CD4-positive, alpha-beta T cell treated with Interleukin-6 at 100 ng/mL for 8 hours (primary cell): Measurements from ENCODE around the gene KPNA1.
"Not testable (repeated sequence)": the region's sequence is repeated elsewhere in the genome, so short reads cannot be mapped to it uniquely, and the experiment has no call there.

Experiments used
- DNase-seq: peaks from one replicate; pipeline ENCODE4 v3.0.0-alpha.2; 2020; ENCODE audit warnings: mixed read lengths, low spot score

The KPNA1 gene

DNA sequence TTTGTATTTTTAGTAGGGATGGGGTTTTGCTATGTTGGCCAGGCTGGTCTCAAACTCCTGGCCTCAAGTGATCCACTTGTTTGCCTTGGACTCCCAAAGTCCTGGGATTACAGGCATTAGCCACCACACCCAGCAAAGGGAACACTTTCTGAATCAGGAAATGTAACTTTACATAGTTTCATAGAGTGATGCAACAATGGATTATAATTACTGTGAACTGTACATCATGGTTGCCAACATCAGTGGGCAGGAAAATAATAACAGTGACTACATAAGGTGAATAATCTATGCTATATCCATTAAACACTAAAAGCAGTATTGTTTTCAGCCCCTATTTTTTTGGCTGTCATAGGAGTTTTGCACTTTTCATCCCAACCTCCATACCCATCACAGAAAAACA lies 5.0 kb upstream of the KPNA1 start:
- DNase-seq = no peak

DNA sequence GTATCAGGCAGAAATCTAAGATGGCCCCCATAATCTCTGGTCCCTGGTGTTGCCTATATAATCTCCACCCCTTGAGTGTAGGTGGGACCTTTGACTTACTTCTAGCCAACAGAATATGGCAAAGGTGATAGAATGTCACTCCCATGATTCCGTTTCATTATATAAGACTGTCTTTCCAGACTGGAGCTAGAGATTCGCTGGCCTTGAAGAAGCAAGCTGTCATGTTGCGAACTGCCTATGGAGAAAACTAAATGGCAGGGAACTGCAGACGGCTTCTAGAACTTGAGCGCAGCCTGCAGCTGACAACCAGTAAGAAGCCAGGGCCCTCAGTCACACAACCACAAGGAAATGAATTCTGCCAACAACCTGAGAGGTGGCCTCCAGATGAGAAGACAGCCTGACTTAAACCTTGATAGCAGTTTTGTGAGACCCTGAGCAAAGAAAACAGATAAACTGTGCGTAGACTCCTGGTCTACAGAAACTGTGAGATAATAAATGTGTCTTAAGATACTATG lies 2.2 kb upstream of the KPNA1 start:
- no peak for DNase-seq

GRCh38 chr3:122515870-122516269 lies 1.1 kb upstream of the KPNA1 start:
- no peak for DNase-seq

DNA sequence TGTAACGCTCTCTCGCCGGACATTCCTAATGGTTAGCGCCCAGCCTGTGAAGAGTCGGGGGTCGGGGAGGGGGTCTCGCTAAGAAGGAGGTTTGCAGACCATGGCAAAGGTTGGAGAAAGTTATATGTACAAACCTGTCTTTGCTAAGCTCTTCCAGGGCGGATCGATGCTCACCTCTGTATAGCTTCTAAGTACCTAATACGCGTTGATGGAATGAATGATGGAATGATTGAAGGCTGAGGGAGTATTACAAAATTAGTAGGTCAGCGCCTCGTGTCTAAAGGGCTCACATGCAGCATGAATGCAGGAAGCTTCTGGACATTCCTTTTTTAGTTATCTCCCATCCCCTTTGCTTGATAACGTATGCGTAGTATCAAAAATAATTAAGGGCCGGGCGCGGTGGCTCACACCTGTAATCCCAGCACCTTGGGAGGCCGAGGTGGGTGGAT lies 305 bp upstream of the KPNA1 start:
- DNase-seq = no peak

DNA sequence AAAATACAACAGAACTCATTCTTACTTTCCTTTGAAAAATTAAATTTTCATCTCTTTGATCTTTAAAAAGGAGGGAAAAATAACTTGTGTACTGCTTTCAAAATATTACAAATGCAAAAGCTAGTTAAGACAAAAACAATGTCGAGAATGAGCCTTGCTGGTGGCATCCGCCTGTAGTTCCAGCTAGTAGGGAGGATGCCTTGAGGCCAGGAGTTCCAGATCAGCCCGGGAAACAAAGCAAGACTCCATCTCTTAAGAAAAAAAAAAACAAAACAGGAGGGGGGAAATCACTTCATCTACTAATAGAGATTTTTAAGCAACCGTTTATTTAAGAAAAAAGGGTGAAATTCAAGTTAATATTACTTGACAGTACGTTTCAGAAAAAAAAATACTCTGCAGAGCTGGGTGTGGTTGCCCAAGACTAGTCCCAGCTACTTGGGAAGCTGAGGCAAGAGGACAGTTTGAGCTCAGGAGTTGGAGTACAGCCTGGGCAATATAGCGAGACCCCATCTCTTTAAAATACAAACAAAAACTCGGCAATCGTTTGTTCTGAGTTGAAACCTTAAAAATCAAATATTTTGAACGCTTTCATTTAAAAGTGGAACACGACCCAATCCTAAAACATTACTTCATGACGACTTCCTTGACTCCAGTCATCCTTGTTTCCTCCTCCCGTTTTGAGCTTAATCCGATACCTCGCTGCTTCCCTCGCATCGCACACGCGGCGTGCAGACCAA lies 1.2 kb downstream of the KPNA1 start:
- no peak for DNase-seq

- no peak for DNase-seq
Measured at GRCh38 chr3:122512284-122512683, 2.5 kb downstream of the KPNA1 start.

DNA sequence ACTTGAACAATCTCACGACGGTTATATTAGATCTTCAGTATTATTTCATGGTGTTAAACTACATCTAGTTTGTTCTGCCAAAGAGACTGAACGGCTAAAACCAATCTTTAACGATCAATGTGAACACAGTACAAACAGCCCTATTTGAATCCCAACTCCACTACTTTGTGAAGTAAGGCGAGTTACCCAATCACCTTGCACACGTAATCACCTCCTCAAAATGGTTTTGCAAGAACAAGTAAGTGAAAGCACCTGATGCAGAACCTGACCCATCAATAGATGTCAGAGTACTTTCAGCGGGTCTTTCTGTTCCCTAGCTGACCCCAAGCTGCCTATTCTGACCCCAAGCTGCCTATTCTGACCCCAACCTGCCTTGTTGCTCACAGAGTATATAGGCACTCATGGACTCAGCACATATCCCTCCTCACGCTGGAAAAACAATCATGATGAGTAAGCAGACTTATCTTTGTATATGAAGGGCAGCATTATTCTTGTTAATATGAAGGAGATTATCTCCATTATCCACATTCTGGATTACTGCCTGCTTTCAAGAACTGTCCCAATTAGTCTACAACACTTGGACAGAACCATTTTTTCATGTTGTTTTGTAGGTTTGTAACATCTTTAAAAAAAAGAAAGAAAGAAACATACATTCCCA lies 3.7 kb downstream of the KPNA1 start:
- no peak for DNase-seq

GRCh38 chr3:122508944-122509343 lies 5.8 kb downstream of the KPNA1 start:
- DNase-seq = not testable (repeated sequence)

DNA sequence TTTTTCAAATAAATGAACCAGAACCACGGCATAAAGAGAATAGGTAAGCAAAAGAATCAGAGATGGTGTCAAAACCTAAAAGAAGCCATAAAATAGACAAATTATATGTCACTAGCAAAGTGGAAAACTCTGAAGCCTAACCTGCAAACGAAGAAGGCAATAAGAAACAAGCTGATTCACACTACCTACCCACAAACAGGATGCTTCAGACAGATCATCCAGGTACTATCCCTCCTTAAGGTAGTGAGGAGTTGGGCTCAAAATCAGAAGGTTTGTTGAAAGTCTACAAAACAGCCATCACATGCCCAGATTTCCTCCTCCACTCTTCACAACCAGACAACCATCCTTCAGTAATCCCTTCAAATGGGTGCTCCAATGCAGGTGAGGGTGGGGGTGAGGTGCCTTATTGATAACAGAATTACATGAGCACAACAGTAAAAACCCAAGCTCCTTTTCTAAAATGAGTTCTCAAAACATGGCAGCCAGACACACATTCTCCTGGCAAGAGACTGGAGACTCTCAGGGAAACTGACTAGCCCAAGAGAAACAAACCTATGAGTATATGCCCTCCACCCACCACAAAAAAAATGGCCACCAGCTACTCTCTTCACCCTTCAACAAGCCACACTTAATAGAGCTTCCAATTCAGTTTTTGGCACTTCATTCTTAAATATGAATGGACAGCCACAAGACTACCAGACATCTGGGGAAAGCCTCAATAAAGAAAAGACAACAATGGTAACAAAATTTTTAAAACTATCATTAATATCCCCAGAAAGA lies 6.4 kb downstream of the KPNA1 start:
- no peak for DNase-seq

DNA sequence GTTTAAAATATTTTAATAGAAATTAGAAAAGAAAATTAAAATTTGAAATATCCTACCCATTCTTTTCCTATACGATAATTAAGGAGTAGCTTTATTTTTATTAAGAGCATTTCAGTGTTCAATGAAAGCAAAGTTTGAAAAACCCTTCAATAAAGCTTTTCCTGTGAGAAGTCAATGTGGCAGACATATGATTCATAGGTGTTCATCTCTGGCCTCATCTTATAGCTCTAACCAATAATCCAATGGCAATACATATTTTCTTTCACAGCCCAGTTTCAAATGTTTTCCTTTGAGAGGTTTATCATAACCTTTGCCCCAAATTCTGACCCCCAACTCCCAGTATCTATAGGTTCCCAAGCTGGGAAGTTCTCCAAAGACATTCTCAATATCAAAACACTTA lies 8.3 kb downstream of the KPNA1 start:
- DNase-seq = no peak

DNA sequence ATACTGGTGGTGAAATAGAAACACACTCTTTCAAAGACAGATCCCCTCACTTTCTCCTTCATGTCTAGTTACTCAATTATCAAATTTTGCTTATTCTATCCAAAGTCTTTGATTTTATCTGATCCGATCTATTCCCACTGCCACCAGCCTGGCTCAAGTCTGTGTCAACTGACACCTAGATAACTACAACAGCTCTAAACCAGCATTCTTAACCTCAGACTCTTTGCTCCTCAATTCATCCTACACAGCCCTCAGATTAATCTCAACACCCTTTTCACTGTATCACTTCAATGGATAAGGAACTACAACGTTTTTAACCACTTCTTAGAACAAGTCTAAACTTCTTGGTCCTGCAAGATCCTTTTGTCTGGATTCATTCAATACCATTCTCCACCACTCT lies 9.1 kb downstream of the KPNA1 start:
- DNase-seq = no peak

- DNase-seq = no peak
Measured at GRCh38 chr3:122502941-122503340, 11.8 kb downstream of the KPNA1 start.

GRCh38 chr3:122502139-122502538 lies 12.6 kb downstream of the KPNA1 start:
- no peak for DNase-seq

GRCh38 chr3:122500964-122501363 lies 13.8 kb downstream of the KPNA1 start:
- DNase-seq = not testable (repeated sequence)

GRCh38 chr3:122498152-122498551 lies 16.6 kb downstream of the KPNA1 start:
- DNase-seq = no peak

GRCh38 chr3:122497425-122497824 lies 17.3 kb downstream of the KPNA1 start:
- peak; percentile 29 for DNase-seq

GRCh38 chr3:122496508-122496907 lies 18.2 kb downstream of the KPNA1 start:
- DNase-seq = no peak

GRCh38 chr3:122493296-122493695 lies 21.4 kb downstream of the KPNA1 start:
- DNase-seq = no peak

GRCh38 chr3:122488262-122488973 lies 26.3 kb downstream of the KPNA1 start:
- no peak for DNase-seq

- DNase-seq = no peak
Measured at GRCh38 chr3:122484985-122485384, 29.8 kb downstream of the KPNA1 start.

GRCh38 chr3:122481390-122481789 lies 33.3 kb downstream of the KPNA1 start:
- no peak for DNase-seq

GRCh38 chr3:122476532-122476931 lies 38.2 kb downstream of the KPNA1 start:
- no peak for DNase-seq
